GM19467 (cell line): Measurements from ENCODE around the gene ATOSB.

Source experiments
- ATAC-seq: cut with Tn5 transposase; IDR thresholded peaks from one replicate; pipeline ENCODE4 v1.9.1; 2021; ENCODE audit warnings: mild to moderate bottlenecking, moderate library complexity; ENCODE audit not compliant: unreplicated experiment

Gene ATOSB

GRCh38 chr9:35054871-35055644 is 60.6 kb downstream of the ATOSB start:
- no peak for ATAC-seq

DNA sequence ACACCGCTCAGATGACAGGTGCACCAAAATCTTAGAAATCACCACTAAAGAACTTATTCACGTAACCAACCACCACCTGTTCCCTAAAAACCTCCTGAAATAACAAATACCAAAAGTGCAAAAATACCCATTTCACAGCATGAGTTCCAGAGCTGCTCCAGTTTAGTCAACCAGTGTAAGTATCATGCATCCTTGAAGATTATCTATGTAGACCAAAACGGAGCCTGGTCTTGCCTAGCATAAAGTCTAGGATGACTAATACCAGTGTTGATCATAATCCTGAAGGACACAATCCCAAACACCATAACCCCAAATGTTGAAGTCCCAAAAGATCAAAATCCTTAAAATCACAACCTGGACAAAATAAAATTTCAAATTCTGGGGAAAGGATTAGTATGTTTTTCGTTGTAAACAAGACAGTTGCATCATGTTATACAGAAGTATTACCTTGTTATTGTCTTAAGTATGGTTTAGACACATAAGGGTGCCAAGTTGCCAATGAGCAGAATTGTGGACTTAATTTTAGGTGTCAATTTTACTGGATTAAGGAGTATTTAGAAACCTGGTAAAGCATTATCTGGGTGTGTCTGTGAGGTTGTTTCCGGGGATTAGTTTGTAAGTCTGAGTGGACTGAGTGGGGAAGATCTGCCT is 61.4 kb downstream of the ATOSB start:
- no peak for ATAC-seq
